HG03280 (cell line): ENCODE results near the gene BST2.
"Not testable (repeated sequence)": the region's sequence is repeated elsewhere in the genome, so short reads cannot be mapped to it uniquely, and the experiment has no call there.

Experiments used
- ATAC-seq: cut with Tn5 transposase; IDR thresholded peaks from one replicate; pipeline ENCODE4 v1.9.1; 2021; ENCODE audit warnings: mild to moderate bottlenecking, moderate library complexity; ENCODE audit not compliant: unreplicated experiment

The BST2 gene

GRCh38 chr19:17390665-17391370, 14.6 kb downstream of the BST2 start:
- peak; percentile 94 for ATAC-seq

GRCh38 chr19:17389957-17390664, 15.3 kb downstream of the BST2 start:
- no peak for ATAC-seq

- no peak for ATAC-seq
Observed at GRCh38 chr19:17389288-17389687, 16.1 kb downstream of the BST2 start.

- ATAC-seq: no peak
Observed at GRCh38 chr19:17385878-17386611, 19.4 kb downstream of the BST2 start.

GRCh38 chr19:17380426-17381138, 24.8 kb downstream of the BST2 start:
- no peak for ATAC-seq

GRCh38 chr19:17379221-17379631, 26.2 kb downstream of the BST2 start:
- ATAC-seq: no peak

GRCh38 chr19:17378271-17378670, 27.2 kb downstream of the BST2 start:
- ATAC-seq: no peak

- no peak for ATAC-seq
Observed at GRCh38 chr19:17376935-17377600, 28.4 kb downstream of the BST2 start, which contains the start of gene PLVAP. Gene PLVAP (minus strand): TSS chr19:17377342. CDS start chr19:17377288, 54 bp downstream.

GRCh38 chr19:17370026-17370587, 35.3 kb downstream of the BST2 start:
- ATAC-seq: no peak

GRCh38 chr19:17365361-17365760, 40.1 kb downstream of the BST2 start:
- ATAC-seq: no peak

- ATAC-seq: not testable (repeated sequence)
Observed at GRCh38 chr19:17363852-17364605, 41.4 kb downstream of the BST2 start.

GRCh38 chr19:17359905-17360800, 45.3 kb downstream of the BST2 start:
- no peak for ATAC-seq

- no peak for ATAC-seq
Observed at GRCh38 chr19:17358395-17358794, 47.0 kb downstream of the BST2 start.

GRCh38 chr19:17357724-17358123, 47.7 kb downstream of the BST2 start:
- ATAC-seq: no peak

- ATAC-seq: no peak
Observed at GRCh38 chr19:17357078-17357666, 48.3 kb downstream of the BST2 start.

GRCh38 chr19:17353386-17353785, 52.0 kb downstream of the BST2 start:
- ATAC-seq: no peak
